IPS-20b (cell line): ENCODE data around the gene FLACC1.

Source experiments
- H3K27ac ChIP-seq: one replicate; pipeline ENCODE4 v1.5.1; 2013; ENCODE audit warnings: low read length
- H3K27me3 ChIP-seq: 2 replicates; pipeline ENCODE4 v1.6.1; 2013; ENCODE audit warnings: mild to moderate bottlenecking, low read length, inconsistent platforms; ENCODE audit not compliant: insufficient read depth
- H3K36me3 ChIP-seq: 2 replicates; pipeline ENCODE4 v1.6.1; 2013; ENCODE audit warnings: low read depth, mild to moderate bottlenecking, inconsistent platforms, low read length, moderate library complexity; ENCODE audit not compliant: insufficient read depth
- H3K4me1 ChIP-seq: 2 replicates; pipeline ENCODE4 v1.6.1; 2013; ENCODE audit warnings: mild to moderate bottlenecking, control low read depth, inconsistent platforms, low read length, moderate library complexity; ENCODE audit not compliant: insufficient read depth
- H3K4me3 ChIP-seq: 2 replicates; pipeline ENCODE4 v1.5.1; 2013; ENCODE audit warnings: mild to moderate bottlenecking, low read length, inconsistent platforms
- H3K9ac ChIP-seq: 2 replicates; pipeline ENCODE4 v1.6.1; 2013; ENCODE audit warnings: low read depth, mild to moderate bottlenecking, inconsistent platforms, low read length, moderate library complexity
- H3K9me3 ChIP-seq: 2 replicates; pipeline ENCODE4 v1.6.1; 2013; ENCODE audit warnings: mild to moderate bottlenecking, low read depth, low read length, inconsistent platforms; ENCODE audit not compliant: insufficient read depth

The FLACC1 gene

GRCh38 chr2:201345625-201346213, 11.4 kb downstream of the FLACC1 start:
- Histone ChIP-seq H3K27ac (no peak overlapping the region), H3K4me3 (no peak overlapping the region)

GRCh38 chr2:201344663-201345366, 12.3 kb downstream of the FLACC1 start:
- H3K36me3 ChIP-seq = no peaks in the 10 kb centered on the region
- H3K27me3 ChIP-seq = no peaks in the 10 kb centered on the region
- no peak overlapping the region for H3K4me3 ChIP-seq
- H3K9ac ChIP-seq = no peak overlapping the region
- H3K4me1 ChIP-seq = no peaks in the 10 kb centered on the region; the same call in 1 of the 2 replicates
- no peak overlapping the region for H3K27ac ChIP-seq
- H3K9me3 ChIP-seq = no peaks in the 10 kb centered on the region

More at GRCh38 chr2:201345625-201346213, 11.4 kb downstream of the FLACC1 start:
- Histone ChIP-seq H3K9ac (no peak overlapping the region), H3K27me3 (no peaks in the 10 kb centered on the region), H3K9me3 (no peaks in the 10 kb centered on the region), H3K4me1 (no peaks in the 10 kb centered on the region; the same call in 1 of the 2 replicates), H3K36me3 (no peaks in the 10 kb centered on the region)

- Histone ChIP-seq H3K9ac (no peak overlapping the region), H3K36me3 (no peaks in the 10 kb centered on the region), H3K4me1 (no peaks in the 10 kb centered on the region; the same call in 1 of the 2 replicates), H3K27me3 (no peaks in the 10 kb centered on the region), H3K9me3 (no peaks in the 10 kb centered on the region), H3K4me3 (no peak overlapping the region), H3K27ac (no peak overlapping the region)
Measured at GRCh38 chr2:201343559-201343958, 13.6 kb downstream of the FLACC1 start.

- Histone ChIP-seq H3K4me3 (no peak overlapping the region), H3K27ac (no peak overlapping the region), H3K9me3 (no peaks in the 10 kb centered on the region), H3K27me3 (no peaks in the 10 kb centered on the region), H3K36me3 (no peaks in the 10 kb centered on the region), H3K4me1 (no peaks in the 10 kb centered on the region; the same call in 1 of the 2 replicates), H3K9ac (no peak overlapping the region)
Measured at GRCh38 chr2:201342923-201343322, 14.2 kb downstream of the FLACC1 start.

- Histone ChIP-seq H3K27me3 (no peaks in the 10 kb centered on the region), H3K27ac (no peak overlapping the region), H3K9ac (no peak overlapping the region), H3K4me1 (no peaks in the 10 kb centered on the region), H3K9me3 (no peaks in the 10 kb centered on the region; the same call in 1 of the 2 replicates), H3K4me3 (no peak overlapping the region), H3K36me3 (no peaks in the 10 kb centered on the region)
Measured at GRCh38 chr2:201329409-201329808, 27.7 kb downstream of the FLACC1 start.

GRCh38 chr2:201327678-201328077, 29.5 kb downstream of the FLACC1 start:
- H3K9me3 ChIP-seq = peaks cover 5% of the 10 kb centered on the region; the same call in 1 of the 2 replicates
- H3K4me1 ChIP-seq = no peaks in the 10 kb centered on the region
- no peaks in the 10 kb centered on the region for H3K27me3 ChIP-seq
- H3K4me3 ChIP-seq = no peak overlapping the region
- H3K9ac ChIP-seq = no peak overlapping the region
- H3K27ac ChIP-seq = no peak overlapping the region
- H3K36me3 ChIP-seq = no peaks in the 10 kb centered on the region

GRCh38 chr2:201322772-201323171, 34.4 kb downstream of the FLACC1 start:
- no peak overlapping the region for H3K9ac ChIP-seq
- no peaks in the 10 kb centered on the region for H3K4me1 ChIP-seq
- peaks cover 5% of the 10 kb centered on the region; the same call in 1 of the 2 replicates for H3K9me3 ChIP-seq
- H3K27me3 ChIP-seq = no peaks in the 10 kb centered on the region
- no peak overlapping the region for H3K27ac ChIP-seq
- no peaks in the 10 kb centered on the region for H3K36me3 ChIP-seq
- H3K4me3 ChIP-seq = no peak overlapping the region

GRCh38 chr2:201320701-201321100, 36.4 kb downstream of the FLACC1 start:
- Histone ChIP-seq H3K4me1 (no peaks in the 10 kb centered on the region), H3K36me3 (no peaks in the 10 kb centered on the region), H3K27me3 (no peaks in the 10 kb centered on the region), H3K4me3 (no peak overlapping the region), H3K9me3 (0 out of 2 replicates have a peak, but pooled peaks cover 5% of the 10 kb centered on the region), H3K27ac (no peak overlapping the region), H3K9ac (no peak overlapping the region)

GRCh38 chr2:201320257-201320656, 36.9 kb downstream of the FLACC1 start:
- Histone ChIP-seq H3K4me1 (no peaks in the 10 kb centered on the region), H3K4me3 (no peak overlapping the region), H3K9ac (no peak overlapping the region), H3K9me3 (0 out of 2 replicates have a peak, but pooled peaks cover 5% of the 10 kb centered on the region), H3K27ac (no peak overlapping the region), H3K27me3 (no peaks in the 10 kb centered on the region), H3K36me3 (no peaks in the 10 kb centered on the region)

- no peak overlapping the region for H3K9ac ChIP-seq
- H3K27me3 ChIP-seq = no peaks in the 10 kb centered on the region
- no peaks in the 10 kb centered on the region for H3K36me3 ChIP-seq
- H3K4me1 ChIP-seq = no peaks in the 10 kb centered on the region
- H3K27ac ChIP-seq = no peak overlapping the region
- H3K4me3 ChIP-seq = no peak overlapping the region
- H3K9me3 ChIP-seq = 0 out of 2 replicates have a peak, but pooled peaks cover 5% of the 10 kb centered on the region
Measured at GRCh38 chr2:201319511-201319910, 37.6 kb downstream of the FLACC1 start.

- Histone ChIP-seq H3K9ac (no peak overlapping the region), H3K4me3 (no peak overlapping the region), H3K4me1 (no peaks in the 10 kb centered on the region), H3K27ac (no peak overlapping the region), H3K36me3 (no peaks in the 10 kb centered on the region), H3K27me3 (no peaks in the 10 kb centered on the region), H3K9me3 (peaks cover 3% of the 10 kb centered on the region; the same call in 1 of the 2 replicates)
Measured at GRCh38 chr2:201313362-201313761, 43.8 kb downstream of the FLACC1 start.

- no peak overlapping the region for H3K9ac ChIP-seq
- no peak overlapping the region for H3K27ac ChIP-seq
- peaks cover 3% of the 10 kb centered on the region; the same call in 1 of the 2 replicates for H3K9me3 ChIP-seq
- no peaks in the 10 kb centered on the region for H3K27me3 ChIP-seq
- no peak overlapping the region for H3K4me3 ChIP-seq
- H3K36me3 ChIP-seq = no peaks in the 10 kb centered on the region
- H3K4me1 ChIP-seq = no peaks in the 10 kb centered on the region
Measured at GRCh38 chr2:201308914-201309313, 48.2 kb downstream of the FLACC1 start.
